HG03064 (cell line): ENCODE results near the gene TMED4.
"Not testable (repeated sequence)": the region's sequence is repeated elsewhere in the genome, so short reads cannot be mapped to it uniquely, and the experiment has no call there.

Source experiments
- ATAC-seq: cut with Tn5 transposase; IDR thresholded peaks from one replicate; pipeline ENCODE4 v1.9.1; 2021; ENCODE audit warnings: low read depth; ENCODE audit not compliant: unreplicated experiment

Gene TMED4

GRCh38 chr7:44608916-44609648 lies 27.1 kb upstream of the TMED4 start:
- no peak for ATAC-seq

GRCh38 chr7:44607141-44608068 lies 25.4 kb upstream of the TMED4 start:
- no peak for ATAC-seq

GRCh38 chr7:44606341-44607140 lies 24.5 kb upstream of the TMED4 start, which contains the start of gene OGDH:
OGDH (plus strand) TSS chr7:44606627; CDS start chr7:44624344, 17,717 bp downstream.
- peak; percentile 92 for ATAC-seq

- ATAC-seq = no peak
Observed at GRCh38 chr7:44604941-44605340, 22.9 kb upstream of the TMED4 start.

GRCh38 chr7:44603193-44603592 lies 21.2 kb upstream of the TMED4 start:
- no peak for ATAC-seq

- no peak for ATAC-seq
Observed at GRCh38 chr7:44602576-44602910, 20.5 kb upstream of the TMED4 start.

- ATAC-seq = no peak
Observed at GRCh38 chr7:44599222-44599621, 17.2 kb upstream of the TMED4 start.

GRCh38 chr7:44597181-44597580 lies 15.2 kb upstream of the TMED4 start:
- ATAC-seq = not testable (repeated sequence)

GRCh38 chr7:44595934-44596635 lies 14.1 kb upstream of the TMED4 start:
- ATAC-seq = no peak

- ATAC-seq = no peak
Observed at GRCh38 chr7:44590910-44591309, 8.9 kb upstream of the TMED4 start.

- no peak for ATAC-seq
Observed at GRCh38 chr7:44587843-44588711, 6.0 kb upstream of the TMED4 start.

GRCh38 chr7:44583146-44583865 lies 1.3 kb upstream of the TMED4 start:
- ATAC-seq = no peak

GRCh38 chr7:44580945-44581878 lies 819 bp downstream of the TMED4 start:
- peak; percentile 26 for ATAC-seq

- ATAC-seq = no peak
Observed at GRCh38 chr7:44576228-44576627, 5.8 kb downstream of the TMED4 start.

GRCh38 chr7:44575054-44575453 lies 7.0 kb downstream of the TMED4 start:
- ATAC-seq = no peak

- no peak for ATAC-seq
Observed at GRCh38 chr7:44574287-44574872, 7.7 kb downstream of the TMED4 start.
